IMR-90 (cell line): ENCODE results near the gene MAFB. TPM values are rescaled to one million over a fixed set of nuclear protein-coding genes. Genes with fewer than 3 reads are reported as not detected.

Experiments used
- ATAC-seq: fragments of 200-7000 bp; cut with Tn5 transposase; 2 replicates; pipeline ENCODE4 v1.9.1; 2020; ENCODE audit warnings: low read depth, mild to moderate bottlenecking, moderate library complexity
- BruUV-seq: library from RNA; stranded (reverse); fragments of 400-500 nt; replicated peaks from 2 replicates; lab custom pipeline; 2021; lab: Mats Ljungman, UMichigan
- CTCF ChIA-PET: fragments of 300-600 bp; formaldehyde crosslinking; extraction: SDS; loops from one replicate; lab custom pipeline; 2021; ENCODE audit warnings: antibody characterized with exemption; lab: Yijun Ruan, JAX
- POLR2A ChIA-PET: fragments of 300-600 bp; sonication (Branson Sonifier 250); formaldehyde crosslinking; loops from one replicate; lab custom pipeline; 2022; ENCODE audit warnings: antibody characterized with exemption; ENCODE audit not compliant: unreplicated experiment; lab: Charles Lee
- DNase-seq: peaks from one replicate; pipeline ENCODE4 v3.0.0; 2013
- H2AFZ ChIP-seq: replicated peaks from 2 replicates; pipeline ENCODE3; 2013; ENCODE audit warnings: low read length, mild to moderate bottlenecking; ENCODE audit not compliant: poor library complexity
- H2AK5ac ChIP-seq: 2 replicates; pipeline ENCODE4 v1.6.1; 2013; ENCODE audit warnings: low read depth, low read length, inconsistent platforms
- H2AK9ac ChIP-seq: replicated peaks from 2 replicates; pipeline ENCODE3; 2013; ENCODE audit warnings: mild to moderate bottlenecking, low read depth, low read length, moderate library complexity; ENCODE audit not compliant: poor library complexity
- H2BK120ac ChIP-seq: 2 replicates; pipeline ENCODE4 v1.6.1; 2013; ENCODE audit warnings: low read depth, low read length, inconsistent platforms
- H2BK15ac ChIP-seq: 3 replicates; pipeline ENCODE4 v1.6.1; 2013; ENCODE audit warnings: low read depth, low read length, inconsistent platforms
- H2BK20ac ChIP-seq: 2 replicates; pipeline ENCODE4 v1.6.1; 2013; ENCODE audit warnings: low read depth, mild to moderate bottlenecking, inconsistent platforms, low read length, moderate library complexity
- H2BK5ac ChIP-seq: 2 replicates; pipeline ENCODE4 v1.6.1; 2013; ENCODE audit warnings: mild to moderate bottlenecking, low read depth, low read length, inconsistent platforms; ENCODE audit not compliant: poor library complexity, severe bottlenecking
- H3K14ac ChIP-seq: replicated peaks from 2 replicates; pipeline ENCODE4 v1.6.1; 2013; ENCODE audit warnings: low read depth, low read length, inconsistent platforms
- H3K18ac ChIP-seq: 2 replicates; pipeline ENCODE4 v1.6.1; 2013; ENCODE audit warnings: low read depth, low read length, control low read depth
- H3K23ac ChIP-seq: 2 replicates; pipeline ENCODE4 v1.6.1; 2013; ENCODE audit warnings: low read depth, low read length, inconsistent platforms
- H3K27ac ChIP-seq: 2 replicates; pipeline ENCODE4 v1.5.1; 2013; ENCODE audit warnings: mild to moderate bottlenecking, control low read depth, low read length; ENCODE audit not compliant: insufficient read depth
- H3K27me3 ChIP-seq: 2 replicates; pipeline ENCODE4 v1.6.1; 2013; ENCODE audit warnings: low read length; ENCODE audit not compliant: control insufficient read depth, insufficient read depth
- H3K36me3 ChIP-seq: 2 replicates; pipeline ENCODE4 v1.6.1; 2013; ENCODE audit warnings: low read length, mixed read lengths; ENCODE audit not compliant: control insufficient read depth, insufficient read depth
- H3K4ac ChIP-seq: 2 replicates; pipeline ENCODE4 v1.6.1; 2013; ENCODE audit warnings: low read depth, low read length, inconsistent platforms
- H3K4me1 ChIP-seq: 2 replicates; pipeline ENCODE4 v1.6.1; 2013; ENCODE audit warnings: low read length, mixed read lengths; ENCODE audit not compliant: control insufficient read depth, insufficient read depth
- H3K4me2 ChIP-seq: 2 replicates; pipeline ENCODE4 v1.6.1; 2013; ENCODE audit warnings: low read depth, mild to moderate bottlenecking, control low read depth, low read length, moderate library complexity
- H3K4me3 ChIP-seq: 2 replicates; pipeline ENCODE4 v1.5.1; 2013; ENCODE audit warnings: low read depth, mild to moderate bottlenecking, control low read depth, low read length, moderate library complexity; ENCODE audit not compliant: insufficient read depth
- H3K56ac ChIP-seq: 2 replicates; pipeline ENCODE4 v1.6.1; 2013; ENCODE audit warnings: low read length, inconsistent platforms; ENCODE audit not compliant: insufficient read depth; ENCODE audit errors: extremely low read depth
- H3K79me1 ChIP-seq, 2 experiments: 2 replicates each; pipeline ENCODE4 v1.6.1; 2013; ENCODE audit warnings: low read length in 2 of 2, inconsistent platforms in 1 of 2, low read depth in 1 of 2
- H3K9ac ChIP-seq: 2 replicates; pipeline ENCODE4 v1.6.1; 2013; ENCODE audit warnings: low read depth, low read length, control low read depth
- H3K9me1 ChIP-seq: 2 replicates; pipeline ENCODE4 v1.6.1; 2013; ENCODE audit warnings: low read length, inconsistent platforms; ENCODE audit not compliant: insufficient read depth
- H3K9me3 ChIP-seq: 2 replicates; pipeline ENCODE4 v1.6.1; 2013; ENCODE audit warnings: low read length; ENCODE audit not compliant: control insufficient read depth, insufficient read depth
- H4K20me1 ChIP-seq: 2 replicates; pipeline ENCODE4 v1.6.1; 2013; ENCODE audit warnings: low read length, inconsistent platforms; ENCODE audit not compliant: insufficient read depth
- H4K5ac ChIP-seq: 2 replicates; pipeline ENCODE4 v1.6.1; 2013; ENCODE audit warnings: mild to moderate bottlenecking, low read depth, low read length, control low read depth
- H4K8ac ChIP-seq, 2 experiments: 2 replicates each; pipeline ENCODE4 v1.6.1; 2013; ENCODE audit warnings: low read depth in 2 of 2, low read length in 2 of 2, control low read depth in 1 of 2, inconsistent platforms in 1 of 2
- H4K91ac ChIP-seq: 2 replicates; pipeline ENCODE4 v1.6.1; 2013; ENCODE audit warnings: low read depth, low read length, inconsistent platforms; ENCODE audit not compliant: insufficient read depth
- BHLHE40 ChIP-seq: fragments of 150-350 bp; IDR thresholded peaks from 2 replicates; pipeline ENCODE4 v1.6.1; 2016; ENCODE audit warnings: mild to moderate bottlenecking, low read depth, low read length
- CEBPB ChIP-seq: IDR thresholded peaks from 2 replicates; pipeline ENCODE4 v1.6.1; 2012; ENCODE audit warnings: low read depth, low read length, improper control_type of control experiment
- FOS ChIP-seq: fragments of 150-350 bp; IDR thresholded peaks from 2 replicates; pipeline ENCODE4 v1.6.1; 2016; ENCODE audit warnings: low read depth, low read length
- MAFK ChIP-seq: IDR thresholded peaks from 2 replicates; pipeline ENCODE4 v1.6.1; 2012; ENCODE audit warnings: low read depth, low read length, improper control_type of control experiment
- MAZ ChIP-seq: IDR thresholded peaks from 2 replicates; pipeline ENCODE4 v1.6.1; 2012; ENCODE audit warnings: low read depth, mild to moderate bottlenecking, low read length, improper control_type of control experiment, moderate library complexity, borderline replicate concordance
- MXI1 ChIP-seq: IDR thresholded peaks from 2 replicates; pipeline ENCODE4 v1.6.1; 2012; ENCODE audit warnings: low read depth, mild to moderate bottlenecking, low read length, moderate library complexity, borderline replicate concordance
- NFE2L2 ChIP-seq: fragments of 150-350 bp; IDR thresholded peaks from 2 replicates; pipeline ENCODE4 v1.6.1; 2016; ENCODE audit warnings: low read depth, mild to moderate bottlenecking, low read length
- POLR2A ChIP-seq: IDR thresholded peaks from 2 replicates; pipeline ENCODE4 v1.6.1; 2012; ENCODE audit warnings: mild to moderate bottlenecking, low read depth, low read length
- RAD21 ChIP-seq: IDR thresholded peaks from 2 replicates; pipeline ENCODE4 v1.6.1; 2012; ENCODE audit warnings: low read length, improper control_type of control experiment
- RCOR1 ChIP-seq: IDR thresholded peaks from 2 replicates; pipeline ENCODE4 v1.6.1; 2012; ENCODE audit warnings: mild to moderate bottlenecking, low read length, improper control_type of control experiment; ENCODE audit not compliant: insufficient replicate concordance
- RFX5 ChIP-seq: IDR thresholded peaks from 2 replicates; pipeline ENCODE4 v1.8.0; 2012; ENCODE audit warnings: low read depth, mild to moderate bottlenecking, low read length, moderate library complexity
- SMC3 ChIP-seq: fragments of 150-350 bp; IDR thresholded peaks from 2 replicates; pipeline ENCODE4 v1.6.1; 2016; ENCODE audit warnings: low read depth, mild to moderate bottlenecking, antibody characterized with exemption, low read length, moderate library complexity
- WGBS, 2 experiments: methylation state at CpG; one replicate each; pipeline versions ENCODE4 v1.1.5 to v1.1.7; 2013; ENCODE audit warnings: missing lambda C conversion rate in 2 of 2; ENCODE audit not compliant: insufficient read length in 1 of 2; ENCODE audit errors: extremely low coverage in 2 of 2; 5-methylcytosine and 5-hydroxymethylcytosine counted together
- dilution Hi-C: fragments of 300-500 bp; cut with HindIII; formaldehyde crosslinking; loops from one replicate; pipeline ENCODE4 v1.14.3; 2018; ENCODE audit warnings: low sequenced_read_pairs; ENCODE audit not compliant: unreplicated experiment
- in situ Hi-C: fragments of 300-500 bp; cut with MboI; formaldehyde crosslinking; loops from 3 replicates; pipeline ENCODE4 v1.14.3; 2019; ENCODE audit warnings: low sequenced_read_pairs, inconsistent platforms, mixed read lengths
- intact Hi-C: fragments of 100-400 bp; cut with micrococcal nuclease; formaldehyde crosslinking; loops from 2 replicates; pipeline ENCODE4 v1.10.0; 2022
- polyA plus RNA-seq, 3 experiments: library from polyadenylated mRNA; depleted of rRNA; stranded (reverse); fragments of >200 nt; gene quantifications; 2 replicates each; pipeline ENCODE4 v1.2.3, GENCODE V29; 2012; ENCODE audit warnings: low replicate concordance in 1 of 3
- total RNA-seq: library from RNA; depleted of rRNA; stranded (reverse); fragments of >200 nt; gene quantifications from 2 replicates; pipeline ENCODE4 v1.2.3, GENCODE V29; 2012
- TF ChIP-seq, protein P1 (sequence below): conservative IDR thresholded peaks from 2 replicates; pipeline ENCODE4 v1.5.1; 2012; ENCODE audit warnings: mild to moderate bottlenecking, low read depth, low read length, improper control_type of control experiment
- TF ChIP-seq, protein P2 (sequence below): fragments of 150-350 bp; IDR thresholded peaks from 2 replicates; pipeline ENCODE4 v1.6.1; 2017; ENCODE audit warnings: mild to moderate bottlenecking, antibody characterized with exemption, low read length, low read depth

The MAFB gene
- total and polyA plus RNA-seq, 2 of the 4 experiments (the other 2 are of a cell fraction), result 0.07 TPM; not detected in 1

DNA sequence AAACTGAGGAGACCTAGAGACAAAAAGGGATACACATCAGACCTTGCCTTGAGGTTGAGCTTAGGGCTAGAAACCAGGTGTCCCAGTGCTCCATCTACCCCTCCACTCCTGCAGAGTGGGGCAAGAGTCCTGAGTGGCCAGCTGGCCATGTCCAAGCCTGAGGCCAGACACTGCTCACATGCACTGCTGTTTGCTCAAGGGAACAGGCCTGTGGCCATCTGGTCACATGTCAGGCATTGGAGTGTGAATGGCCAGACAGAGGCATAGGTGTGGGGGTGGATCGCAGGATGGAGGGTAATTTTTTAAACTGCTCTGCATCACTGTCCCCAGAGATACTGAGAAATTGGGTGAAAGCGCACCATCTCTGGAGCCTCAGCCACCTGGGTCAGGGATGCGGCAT, 30.5 kb downstream of the MAFB start:
- H3K4me1 ChIP-seq, result no peaks in the 10 kb centered on the region
- dilution Hi-C loops, result no loop called here
- no peak overlapping the region for H3K23ac ChIP-seq
- H3K4ac ChIP-seq, result no peak overlapping the region
- no peaks in the 10 kb centered on the region for H3K9me1 ChIP-seq
- TF ChIP-seq, protein P1, sequence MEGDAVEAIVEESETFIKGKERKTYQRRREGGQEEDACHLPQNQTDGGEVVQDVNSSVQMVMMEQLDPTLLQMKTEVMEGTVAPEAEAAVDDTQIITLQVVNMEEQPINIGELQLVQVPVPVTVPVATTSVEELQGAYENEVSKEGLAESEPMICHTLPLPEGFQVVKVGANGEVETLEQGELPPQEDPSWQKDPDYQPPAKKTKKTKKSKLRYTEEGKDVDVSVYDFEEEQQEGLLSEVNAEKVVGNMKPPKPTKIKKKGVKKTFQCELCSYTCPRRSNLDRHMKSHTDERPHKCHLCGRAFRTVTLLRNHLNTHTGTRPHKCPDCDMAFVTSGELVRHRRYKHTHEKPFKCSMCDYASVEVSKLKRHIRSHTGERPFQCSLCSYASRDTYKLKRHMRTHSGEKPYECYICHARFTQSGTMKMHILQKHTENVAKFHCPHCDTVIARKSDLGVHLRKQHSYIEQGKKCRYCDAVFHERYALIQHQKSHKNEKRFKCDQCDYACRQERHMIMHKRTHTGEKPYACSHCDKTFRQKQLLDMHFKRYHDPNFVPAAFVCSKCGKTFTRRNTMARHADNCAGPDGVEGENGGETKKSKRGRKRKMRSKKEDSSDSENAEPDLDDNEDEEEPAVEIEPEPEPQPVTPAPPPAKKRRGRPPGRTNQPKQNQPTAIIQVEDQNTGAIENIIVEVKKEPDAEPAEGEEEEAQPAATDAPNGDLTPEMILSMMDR, result no peak
- TF ChIP-seq RAD21 (no peak), MXI1 (no peak), RCOR1 (no peak), NFE2L2 (no peak), MAFK (no peak), CEBPB (no peak), RFX5 (no peak), MAZ (no peak), POLR2A (no peak), SMC3 (no peak), FOS (no peak), BHLHE40 (no peak)
- TF ChIP-seq, protein P2, sequence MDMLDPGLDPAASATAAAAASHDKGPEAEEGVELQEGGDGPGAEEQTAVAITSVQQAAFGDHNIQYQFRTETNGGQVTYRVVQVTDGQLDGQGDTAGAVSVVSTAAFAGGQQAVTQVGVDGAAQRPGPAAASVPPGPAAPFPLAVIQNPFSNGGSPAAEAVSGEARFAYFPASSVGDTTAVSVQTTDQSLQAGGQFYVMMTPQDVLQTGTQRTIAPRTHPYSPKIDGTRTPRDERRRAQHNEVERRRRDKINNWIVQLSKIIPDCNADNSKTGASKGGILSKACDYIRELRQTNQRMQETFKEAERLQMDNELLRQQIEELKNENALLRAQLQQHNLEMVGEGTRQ, result no peak
- H2AK5ac ChIP-seq, result no peak overlapping the region
- H3K9me3 ChIP-seq, result no peaks in the 10 kb centered on the region
- intact Hi-C loops, result no loop called here
- H2AK9ac ChIP-seq, result no peak overlapping the region
- BruUV-seq, result no TSS peak
- no peaks in the 10 kb centered on the region for H3K36me3 ChIP-seq
- H2BK120ac ChIP-seq, result no peak overlapping the region
- ChIA-PET CTCF (no interaction called here), POLR2A (no interaction called here)
- no peak overlapping the region for H3K14ac ChIP-seq
- H4K5ac ChIP-seq, result no peak overlapping the region
- H4K20me1 ChIP-seq, result no peaks in the 10 kb centered on the region
- no peak overlapping the region for H2BK5ac ChIP-seq
- no peak overlapping the region for H2BK15ac ChIP-seq
- H3K18ac ChIP-seq, result no peak overlapping the region
- no peak overlapping the region for H2BK20ac ChIP-seq
- no peak for DNase-seq
- no peaks in the 10 kb centered on the region for H3K79me1 ChIP-seq
- in situ Hi-C loops, result no loop called here
- H4K91ac ChIP-seq, result no peak overlapping the region
- no peak for ATAC-seq
- H4K8ac ChIP-seq, result no peak overlapping the region
- WGBS, 2 experiments, result no CpG with 5 or more reads among the region's 3 CpGs
- H3K4me2 ChIP-seq, result no peak overlapping the region
- H3K27me3 ChIP-seq, result peaks cover 8% of the 10 kb centered on the region; the same call in 1 of the 2 replicates
- H3K9ac ChIP-seq, result no peak overlapping the region
- no peak overlapping the region for H3K56ac ChIP-seq
- no peak overlapping the region for H2AFZ ChIP-seq
- H3K27ac ChIP-seq, result no peak overlapping the region
- H3K4me3 ChIP-seq, result no peak overlapping the region
